VCaP (cell line): ENCODE data around the gene STK40.

Experiments
- H3K27ac ChIP-seq: fragments of 450-650 bp; 2 replicates; pipeline ENCODE4 v1.5.1; 2017
- CTCF ChIP-seq: fragments of 450-650 bp; conservative IDR thresholded peaks from 2 replicates; pipeline ENCODE4 v1.5.1; 2017; ENCODE audit warnings: mild to moderate bottlenecking, moderate library complexity

STK40 gene

DNA sequence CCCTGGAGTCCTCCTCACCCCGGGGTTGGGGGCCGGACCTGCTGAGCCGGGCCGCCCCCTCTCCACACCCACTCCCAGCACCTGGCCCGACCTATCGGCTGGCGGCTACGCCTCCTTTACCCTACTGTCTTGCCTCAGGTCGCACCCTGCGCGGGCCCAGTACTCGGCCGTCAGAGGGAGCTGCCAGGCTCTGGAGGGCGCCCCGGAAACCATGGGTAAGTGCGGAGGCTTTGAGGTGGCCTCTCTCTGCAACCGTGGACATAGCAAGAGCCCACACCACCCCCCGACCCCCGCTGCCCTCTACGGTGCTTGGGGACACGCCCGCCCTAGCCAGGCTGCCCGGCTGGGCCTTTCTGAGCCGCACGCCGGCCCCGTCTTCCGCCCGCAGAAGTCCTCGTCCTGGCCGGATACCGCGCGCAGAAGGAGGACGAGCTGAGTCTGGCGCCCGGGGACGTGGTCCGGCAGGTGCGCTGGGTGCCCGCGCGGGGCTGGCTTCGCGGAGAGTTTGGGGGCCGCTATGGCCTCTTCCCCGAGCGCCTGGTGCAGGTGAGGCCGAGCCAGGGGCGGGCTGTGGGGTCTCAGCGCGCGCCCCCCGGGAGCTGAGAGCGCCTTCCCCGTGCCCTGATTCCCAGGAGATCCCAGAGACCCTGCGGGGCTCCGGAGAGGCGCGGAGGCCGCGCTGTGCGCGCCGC is 79.4 kb downstream of the STK40 start, which contains the start of gene SH3D21:
Gene SH3D21, plus strand, starts transcription at position 159 of the 692 bp plus-strand sequence. Its CDS starts 53 bp downstream, at position 212.
- H3K27ac ChIP-seq: peak within 1 kb of the TSS; percentile 78
- peak; percentile 20 for TF ChIP-seq CTCF

GRCh38 chr1:36305915-36306209 is 79.9 kb downstream of the STK40 start:
- TF ChIP-seq CTCF: no peak
- peak overlapping the region; percentile 78 for H3K27ac ChIP-seq

DNA sequence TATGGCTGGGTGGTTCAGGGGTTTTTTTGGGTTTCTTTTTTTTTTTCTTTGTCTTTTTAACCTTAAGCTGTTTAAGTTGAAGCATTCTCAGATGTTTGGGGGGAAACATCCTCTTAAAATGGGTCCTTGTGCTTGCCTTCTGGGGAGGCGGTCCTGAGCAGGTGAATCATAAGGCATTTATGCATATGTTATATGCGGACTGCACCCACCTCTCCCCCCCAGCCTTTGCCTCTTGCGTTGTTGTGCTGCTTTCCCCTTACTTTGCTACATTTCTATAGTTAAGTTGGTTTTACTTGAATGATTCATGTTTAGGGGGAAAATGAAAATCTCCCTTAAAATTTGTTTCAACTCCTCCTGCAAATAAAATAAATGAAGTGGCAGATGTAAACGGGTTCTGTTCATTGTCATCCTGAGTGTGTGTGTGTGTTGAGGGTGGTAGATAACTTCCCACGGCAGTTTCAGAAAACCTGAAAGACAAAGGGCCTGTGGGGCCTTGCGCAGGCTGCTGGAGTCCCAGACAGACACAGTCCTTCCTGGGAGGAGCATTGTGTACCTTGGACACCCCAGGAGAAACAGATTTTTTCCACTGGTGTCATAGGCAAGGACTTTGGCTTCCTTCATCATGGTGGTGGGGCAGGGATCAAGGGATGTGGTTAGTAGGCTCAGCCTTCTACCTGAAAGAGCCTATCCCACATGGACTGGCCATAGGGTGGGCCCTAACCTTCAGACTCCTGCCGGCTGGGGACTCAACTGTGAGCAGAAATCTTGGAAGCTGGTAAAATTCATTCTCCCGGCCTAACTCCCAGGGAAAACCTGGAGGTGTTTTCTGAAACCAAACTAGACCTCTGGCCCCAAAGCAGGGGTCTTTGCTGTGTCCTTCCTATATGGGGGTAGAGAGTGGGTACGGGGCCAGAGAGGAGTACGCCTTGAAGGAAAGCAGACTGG is 80.5 kb downstream of the STK40 start:
- TF ChIP-seq CTCF: no peak
- H3K27ac ChIP-seq: peak overlapping the region; percentile 78

DNA sequence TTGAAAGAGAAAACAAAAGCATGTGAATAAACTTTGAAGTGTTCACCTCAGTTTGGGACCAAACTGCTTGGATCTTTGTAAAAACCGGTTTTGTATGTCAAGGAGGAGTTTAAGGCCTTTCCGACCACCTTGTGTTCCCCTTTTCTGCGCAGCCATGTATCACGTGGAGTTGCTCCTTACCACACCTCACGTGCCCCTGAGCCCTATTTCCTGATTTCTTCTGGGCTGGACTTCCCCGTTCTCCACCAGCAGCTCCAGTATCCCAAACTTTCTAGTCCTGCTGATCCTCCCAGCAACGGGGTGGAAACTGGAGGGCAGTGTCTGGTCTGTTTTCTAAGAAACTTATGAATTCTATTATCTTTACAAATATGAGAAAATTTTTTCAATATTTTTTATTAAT is 81.2 kb downstream of the STK40 start:
- no peak overlapping the region; the same call in 1 of the 2 replicates for H3K27ac ChIP-seq
- TF ChIP-seq CTCF: no peak

DNA sequence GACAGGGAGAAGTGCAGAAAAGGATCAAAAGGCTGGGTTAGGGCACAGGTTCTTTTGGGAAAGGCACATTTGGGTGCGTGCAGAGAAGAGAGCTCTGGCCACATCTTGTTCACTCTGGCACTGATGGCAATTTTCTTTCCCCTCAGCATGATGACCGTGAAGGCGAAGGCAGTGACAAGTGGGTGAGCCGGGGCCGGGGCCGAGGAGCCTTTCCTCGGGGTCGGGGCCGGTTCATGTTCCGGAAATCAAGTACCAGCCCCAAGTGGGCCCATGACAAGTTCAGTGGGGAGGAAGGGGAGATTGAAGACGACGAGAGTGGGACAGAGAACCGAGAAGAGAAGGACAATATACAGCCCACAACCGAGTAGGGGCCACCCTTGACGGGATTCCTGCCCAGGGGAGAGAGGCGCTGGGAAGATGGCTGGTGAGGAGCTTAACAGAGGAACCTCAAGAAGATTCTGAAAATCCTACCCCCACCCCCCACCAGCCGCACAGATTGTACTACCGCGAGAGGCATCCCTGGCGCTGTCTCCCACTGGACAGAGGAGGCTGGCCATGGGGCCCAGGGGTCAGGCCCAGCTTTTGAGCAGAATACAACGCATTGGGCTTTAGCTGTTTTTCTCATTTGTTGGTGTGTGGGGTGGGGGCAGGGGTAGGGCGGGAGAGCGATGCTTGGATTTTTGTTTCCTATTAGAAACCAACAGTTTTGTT is 81.9 kb downstream of the STK40 start:
- no peak for TF ChIP-seq CTCF
- H3K27ac ChIP-seq: no peak overlapping the region

- no peak for TF ChIP-seq CTCF
- no peak overlapping the region for H3K27ac ChIP-seq
Measured at GRCh38 chr1:36303244-36303643, 82.5 kb downstream of the STK40 start.

DNA sequence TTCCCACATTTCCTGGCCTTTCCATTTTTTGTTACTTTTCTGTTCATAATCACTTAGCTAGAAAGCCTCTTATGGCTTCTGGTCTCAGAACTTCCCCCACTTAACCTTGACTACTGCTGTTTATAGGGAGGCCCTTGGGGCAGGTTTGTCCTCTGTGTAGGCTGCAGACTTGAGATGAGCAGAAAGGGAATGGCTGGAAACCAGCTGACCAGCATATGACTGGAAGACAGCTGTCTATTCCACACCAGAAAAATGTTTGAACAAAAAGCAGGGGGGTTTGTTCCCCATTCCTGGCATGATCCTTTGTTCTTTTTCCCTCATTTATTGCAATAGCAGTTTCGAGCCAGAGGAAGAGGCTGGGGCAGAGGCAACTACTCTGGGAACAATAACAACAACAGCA is 84.5 kb downstream of the STK40 start:
- TF ChIP-seq CTCF: no peak
- H3K27ac ChIP-seq: peak overlapping the region; percentile 74; the same call in 1 of the 2 replicates
